Measurements from ENCODE around the gene ITGA6.

The ITGA6 gene

GRCh38 chr2:172467382-172467781 is 40.0 kb downstream of the ITGA6 start:
- no peak for FAIRE-seq

GRCh38 chr2:172470958-172471922 is 43.9 kb downstream of the ITGA6 start:
- no peak for FAIRE-seq

DNA sequence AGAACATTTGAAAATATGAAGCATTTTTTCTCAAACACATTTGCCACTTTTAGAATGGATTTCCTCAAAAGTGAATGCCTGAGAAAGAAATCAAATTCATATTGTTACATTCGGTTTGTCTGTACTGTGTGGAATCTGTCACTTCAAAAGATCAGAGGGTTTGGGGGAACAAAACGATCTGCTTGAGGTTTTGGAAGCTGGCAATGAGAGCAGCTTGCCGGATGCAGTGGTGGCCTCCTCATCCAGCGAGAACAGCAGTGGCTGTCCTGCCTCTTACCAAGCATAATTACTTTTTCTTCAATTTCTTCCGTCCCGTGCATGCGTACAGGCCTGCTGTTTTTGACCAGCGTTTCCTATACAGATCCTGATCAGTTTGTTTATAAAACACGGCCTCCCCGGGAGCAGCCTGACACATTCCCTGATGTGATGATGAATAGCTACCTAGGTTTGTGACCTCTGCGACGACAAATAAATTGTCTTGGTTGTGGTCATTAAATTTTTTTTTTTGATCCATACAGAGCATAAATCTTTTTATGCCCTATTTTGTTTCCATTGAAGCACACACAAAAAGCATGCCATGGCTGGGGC is 45.2 kb downstream of the ITGA6 start:
- FAIRE-seq: no peak

DNA sequence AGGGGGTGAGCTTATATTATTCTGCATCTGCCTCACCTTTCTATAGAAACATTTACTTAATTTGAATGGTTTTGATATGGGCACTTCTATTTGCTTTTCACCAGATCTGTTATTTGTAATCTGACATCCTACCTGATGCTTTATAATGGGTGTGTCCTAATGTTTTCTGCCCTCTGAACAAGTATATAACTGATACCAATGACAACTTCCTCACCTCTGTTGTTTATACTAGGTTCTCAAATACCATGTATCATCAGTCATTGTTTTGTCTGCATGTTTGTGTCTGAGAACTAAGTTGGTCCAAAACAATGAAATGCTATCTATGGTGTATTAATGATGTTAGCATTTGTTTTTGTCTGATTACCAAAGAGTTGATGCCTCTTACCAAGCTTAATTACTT is 45.8 kb downstream of the ITGA6 start:
- FAIRE-seq: no peak

GRCh38 chr2:172478353-172478752 is 51.0 kb downstream of the ITGA6 start:
- no peak for FAIRE-seq

DNA sequence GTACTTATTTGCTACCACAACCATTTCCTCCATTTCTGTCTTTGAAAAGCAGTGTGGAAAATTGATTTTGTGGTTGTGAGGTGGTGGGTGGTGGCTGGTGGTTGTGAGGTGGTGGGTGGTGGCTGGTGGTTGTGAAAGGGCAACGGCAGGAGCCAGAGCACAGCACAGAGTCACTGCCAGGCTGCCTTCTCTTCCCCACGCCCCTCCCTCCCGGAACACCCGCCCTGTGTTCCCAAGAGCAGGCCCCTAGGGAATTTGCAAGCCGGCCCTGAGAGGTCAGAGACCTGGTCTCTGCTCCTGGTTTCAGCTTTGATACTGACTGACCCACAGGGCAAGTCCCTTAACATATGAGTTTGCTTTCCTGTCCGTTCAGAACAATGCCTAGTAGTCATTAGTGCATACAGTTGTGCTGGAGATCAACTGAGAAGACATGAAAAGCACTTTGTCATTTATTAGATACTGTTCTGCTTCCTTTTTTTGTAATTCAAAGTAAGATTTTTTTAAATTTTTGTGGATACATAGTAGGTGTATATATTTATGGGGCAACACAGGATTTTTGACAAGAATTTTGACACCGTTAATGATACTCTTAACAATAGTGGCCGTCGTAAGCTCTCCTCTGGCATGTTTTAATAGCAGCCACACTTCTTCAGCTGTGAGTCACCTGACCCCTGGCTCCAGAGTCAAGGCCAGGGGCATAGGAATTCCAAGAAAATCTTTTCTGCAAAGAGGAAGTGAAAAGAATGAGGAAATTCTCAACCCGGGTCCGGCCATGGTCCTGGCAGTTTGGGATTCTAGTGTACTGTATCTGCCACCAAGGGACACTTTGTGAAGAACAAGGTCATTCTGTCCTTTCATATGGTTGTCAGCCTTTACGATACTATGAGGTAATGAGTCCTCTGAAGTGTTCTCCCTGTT is 53.2 kb downstream of the ITGA6 start:
- no peak for FAIRE-seq

DNA sequence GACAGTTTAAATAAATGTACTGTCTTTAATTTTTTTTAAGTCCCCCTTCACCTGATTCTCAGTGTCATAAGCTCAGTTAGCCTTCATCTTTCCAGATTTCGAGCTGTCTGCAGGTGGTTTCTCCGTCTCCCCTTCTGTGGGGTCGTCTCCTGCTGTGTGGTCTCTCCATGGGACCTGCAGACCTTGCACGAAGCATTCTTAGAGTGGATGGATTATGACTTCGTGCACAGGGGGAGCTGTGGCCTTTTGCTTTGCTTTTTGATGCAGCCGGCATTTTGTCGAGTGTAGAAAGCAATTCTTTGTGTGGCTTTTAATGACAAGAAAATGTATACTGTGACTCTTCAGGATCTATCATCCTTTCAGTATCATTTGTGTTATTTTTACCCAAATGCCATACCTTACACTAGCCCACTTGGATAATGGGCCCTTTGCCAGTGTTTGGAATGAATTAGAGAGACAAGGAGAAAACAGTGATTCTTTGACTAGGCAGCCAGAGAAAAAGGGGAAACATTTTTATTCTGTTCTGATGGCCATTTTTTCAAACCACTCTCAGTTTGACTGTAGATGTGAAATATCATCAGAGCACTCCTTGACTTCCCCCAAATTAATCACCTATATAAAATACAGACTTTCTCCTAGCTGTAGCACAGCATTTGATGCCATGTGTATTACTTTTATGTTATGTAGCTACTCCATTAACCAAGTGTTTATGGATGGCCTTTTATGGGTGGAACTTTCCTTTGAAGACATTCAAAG is 54.3 kb downstream of the ITGA6 start:
- no peak for FAIRE-seq

GRCh38 chr2:172484253-172484652 is 56.9 kb downstream of the ITGA6 start:
- peak; percentile 81 for FAIRE-seq

GRCh38 chr2:172484706-172485105 is 57.3 kb downstream of the ITGA6 start:
- FAIRE-seq: no peak

GRCh38 chr2:172488556-172488955 is 61.2 kb downstream of the ITGA6 start:
- no peak for FAIRE-seq

- no peak for FAIRE-seq
These were observed 62.3 kb downstream of the ITGA6 start for GRCh38 chr2:172489681-172490080.

DNA sequence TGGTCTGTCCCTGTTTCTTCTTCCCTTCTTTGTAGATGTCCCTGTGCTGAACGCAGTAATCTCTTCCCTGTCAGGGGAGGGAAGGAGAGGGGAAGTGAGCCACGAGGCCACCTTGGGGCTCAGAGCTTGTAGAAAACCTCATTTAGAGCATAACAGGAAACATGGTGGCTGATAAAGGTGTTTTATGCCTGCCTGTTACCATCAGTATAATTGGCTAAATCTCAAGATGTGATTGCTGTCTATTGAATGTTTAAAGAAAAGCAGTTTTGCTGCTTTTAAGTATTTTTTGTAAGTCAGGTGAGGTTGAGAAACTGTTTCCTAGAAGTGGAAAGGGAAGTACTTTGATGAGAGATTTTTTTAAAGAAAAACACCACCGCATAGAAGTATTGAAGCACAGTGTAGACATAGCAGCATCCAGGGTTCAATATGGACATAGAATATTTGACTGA is 68.8 kb downstream of the ITGA6 start:
- no peak for FAIRE-seq

- no peak for FAIRE-seq
These were observed 79.8 kb downstream of the ITGA6 start for GRCh38 chr2:172507199-172507598.

DNA sequence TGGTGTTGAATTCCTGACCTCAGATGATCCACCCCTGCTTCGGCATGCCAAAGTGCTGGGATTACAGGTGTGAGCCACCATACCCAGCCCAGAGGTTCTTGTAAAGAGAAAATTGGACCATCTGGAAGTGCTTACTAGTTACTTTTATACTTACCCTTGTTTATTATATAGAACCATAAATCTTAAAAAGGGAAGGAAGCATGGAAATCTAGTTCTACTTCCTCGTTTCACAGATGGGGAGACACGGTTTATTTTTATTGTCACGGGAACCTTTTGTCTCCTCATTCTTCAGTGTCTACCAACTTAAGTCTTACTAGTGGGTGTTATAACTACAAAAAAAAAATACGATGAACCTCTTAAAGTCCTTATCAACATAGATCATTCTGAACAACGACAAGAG is 82.7 kb downstream of the ITGA6 start:
- FAIRE-seq: no peak

DNA sequence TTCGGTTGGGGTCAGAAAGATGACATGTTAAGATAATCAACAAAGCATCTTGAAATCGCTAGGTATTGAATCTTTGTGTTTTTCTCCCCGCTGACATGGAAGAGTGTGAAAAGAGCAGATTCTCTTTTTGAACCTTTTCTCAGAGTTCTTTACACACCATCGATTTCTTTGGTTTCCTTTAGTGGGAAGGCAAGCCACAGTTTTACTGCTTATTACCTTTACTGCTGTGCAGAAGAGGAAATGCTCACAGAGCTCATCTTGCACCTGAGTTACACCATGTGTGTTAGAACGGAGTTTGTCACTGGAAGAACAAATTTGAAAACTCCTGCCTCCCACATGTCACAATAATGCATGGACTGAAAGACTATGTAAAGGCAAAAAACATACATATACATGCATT is 83.2 kb downstream of the ITGA6 start:
- no peak for FAIRE-seq

- FAIRE-seq: no peak
These were observed 85.6 kb downstream of the ITGA6 start for GRCh38 chr2:172512810-172513523.

DNA sequence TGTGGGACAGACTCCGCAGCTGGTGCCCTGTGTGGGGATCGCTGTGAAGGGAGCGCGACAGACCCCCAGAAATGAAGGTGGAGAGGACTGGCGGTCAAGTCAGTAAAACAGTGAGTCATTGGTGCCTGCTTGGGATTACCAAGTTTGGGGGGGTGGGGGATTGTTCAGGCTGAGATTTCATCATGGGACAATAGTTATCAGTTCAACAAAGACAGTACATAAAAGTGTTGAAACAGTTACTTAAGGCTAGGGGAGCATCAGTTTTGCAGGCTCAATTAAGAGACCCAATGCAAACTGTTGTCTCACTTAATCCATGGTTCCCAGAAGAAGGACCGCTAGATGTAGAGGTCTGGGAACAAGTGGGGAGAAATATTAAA is 86.1 kb downstream of the ITGA6 start:
- no peak for FAIRE-seq

GRCh38 chr2:172513935-172514586 is 86.7 kb downstream of the ITGA6 start:
- no peak for FAIRE-seq

DNA sequence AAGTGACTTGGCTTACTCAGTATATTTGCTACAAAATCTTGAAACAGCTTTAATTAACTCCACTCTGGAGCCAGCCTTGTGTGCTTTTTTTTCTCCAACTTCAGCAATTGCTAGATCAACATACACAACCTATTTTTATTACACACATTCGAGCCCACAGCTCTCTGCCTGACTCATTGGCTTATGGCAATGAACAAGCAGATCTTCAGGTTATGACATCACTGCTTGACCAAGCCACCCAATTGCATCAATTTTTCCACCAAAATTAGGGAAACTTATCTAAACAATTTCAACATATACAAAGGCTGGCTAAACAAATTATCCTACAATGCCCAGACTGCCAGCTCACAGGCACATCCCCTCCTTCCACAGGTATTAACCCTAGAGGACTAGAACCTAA is 88.9 kb downstream of the ITGA6 start:
- no peak for FAIRE-seq

DNA sequence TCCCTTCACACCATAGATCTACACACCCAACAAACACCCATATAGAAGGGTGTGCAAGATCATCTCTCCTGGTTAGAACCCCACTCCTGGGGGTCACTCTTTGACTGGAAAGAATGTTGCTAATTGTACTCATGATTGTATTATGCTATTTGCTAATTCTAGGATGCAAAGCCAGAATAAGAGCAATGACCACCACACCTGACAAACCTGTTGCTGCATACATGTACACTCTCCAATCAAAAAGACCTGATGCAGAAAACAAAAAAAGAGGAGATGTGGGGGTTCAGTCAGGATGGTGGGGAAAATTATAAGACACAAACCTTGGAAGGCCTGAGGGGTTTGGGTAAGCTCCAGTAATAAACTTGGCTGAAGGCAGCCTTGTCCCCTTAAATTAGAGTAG is 91.6 kb downstream of the ITGA6 start:
- FAIRE-seq: no peak

- no peak for FAIRE-seq
These were observed 98.2 kb downstream of the ITGA6 start for GRCh38 chr2:172525601-172526000.
